ENCODE results near the gene STC2. TPM values are rescaled to one million over a fixed set of nuclear protein-coding genes. Genes with fewer than 3 reads are reported as not detected.
"Not testable (repeated sequence)": the region's sequence is repeated elsewhere in the genome, so short reads cannot be mapped to it uniquely, and the experiment has no call there.

The STC2 gene
- total and polyA plus RNA-seq, 2 experiments from 2014 or later: 26.6 to 27.8 TPM

DNA sequence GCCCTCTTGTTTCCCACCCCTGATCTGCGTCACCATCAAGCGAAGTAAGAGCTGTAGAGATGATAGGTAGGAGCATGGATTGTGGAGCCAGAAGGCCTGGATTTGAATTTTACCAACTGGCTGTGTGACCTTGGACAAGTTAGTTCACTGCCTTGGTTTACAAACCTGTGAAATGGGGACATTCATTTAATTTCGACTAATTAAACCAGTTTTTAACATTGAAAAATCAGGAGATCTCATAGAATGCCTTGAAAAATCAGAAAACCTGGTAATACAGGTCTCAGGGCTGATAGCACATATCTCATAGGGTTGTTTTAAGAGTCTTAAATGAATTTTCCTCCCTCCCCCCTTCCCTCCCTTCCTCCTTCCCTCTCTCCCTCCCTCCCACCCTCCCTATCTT, 38.8 kb downstream of the STC2 start:
- Histone ChIP-seq H3K4me3 (no peak overlapping the region), H2AFZ (no peak overlapping the region), H3K9me2 (replicated peaks; ENCODE audit: insufficient read depth) (no peaks in the 10 kb centered on the region), H3K4me2 (no peak overlapping the region), H3K79me2 (no peaks in the 10 kb centered on the region), H3K9me3 (ENCODE audit: low read depth) (no peaks in the 10 kb centered on the region), H3K36me3 (replicated peaks; ENCODE audit: insufficient read depth, low read depth) (no peaks in the 10 kb centered on the region), H3K4me1 (ENCODE audit: insufficient read depth) (peaks cover 9% of the 10 kb centered on the region), H3K27ac (no peak overlapping the region), H4K20me1 (ENCODE audit: insufficient read depth, poor library complexity, severe bottlenecking) (no peaks in the 10 kb centered on the region), H3K27me3 (peaks cover 18% of the 10 kb centered on the region)
- 67% methylated on average over 3 of the region's 3 CpGs for WGBS (ENCODE audit: low lambda C conversion rate, missing lambda C conversion rate)
- TF ChIP-seq, protein P1, sequence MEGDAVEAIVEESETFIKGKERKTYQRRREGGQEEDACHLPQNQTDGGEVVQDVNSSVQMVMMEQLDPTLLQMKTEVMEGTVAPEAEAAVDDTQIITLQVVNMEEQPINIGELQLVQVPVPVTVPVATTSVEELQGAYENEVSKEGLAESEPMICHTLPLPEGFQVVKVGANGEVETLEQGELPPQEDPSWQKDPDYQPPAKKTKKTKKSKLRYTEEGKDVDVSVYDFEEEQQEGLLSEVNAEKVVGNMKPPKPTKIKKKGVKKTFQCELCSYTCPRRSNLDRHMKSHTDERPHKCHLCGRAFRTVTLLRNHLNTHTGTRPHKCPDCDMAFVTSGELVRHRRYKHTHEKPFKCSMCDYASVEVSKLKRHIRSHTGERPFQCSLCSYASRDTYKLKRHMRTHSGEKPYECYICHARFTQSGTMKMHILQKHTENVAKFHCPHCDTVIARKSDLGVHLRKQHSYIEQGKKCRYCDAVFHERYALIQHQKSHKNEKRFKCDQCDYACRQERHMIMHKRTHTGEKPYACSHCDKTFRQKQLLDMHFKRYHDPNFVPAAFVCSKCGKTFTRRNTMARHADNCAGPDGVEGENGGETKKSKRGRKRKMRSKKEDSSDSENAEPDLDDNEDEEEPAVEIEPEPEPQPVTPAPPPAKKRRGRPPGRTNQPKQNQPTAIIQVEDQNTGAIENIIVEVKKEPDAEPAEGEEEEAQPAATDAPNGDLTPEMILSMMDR (IDR thresholded peaks at IDR 0.05; ENCODE audit: poor library complexity): no peak
- TF ChIP-seq EZH2 (IDR thresholded peaks at IDR 0.05; ENCODE audit: borderline replicate concordance) (no peak), EZH2phosphoT487 (IDR thresholded peaks at IDR 0.05; ENCODE audit: low read depth, severe bottlenecking, unreplicated experiment) (no peak)
- no peak for DNase-seq (ENCODE audit: low spot score)

DNA sequence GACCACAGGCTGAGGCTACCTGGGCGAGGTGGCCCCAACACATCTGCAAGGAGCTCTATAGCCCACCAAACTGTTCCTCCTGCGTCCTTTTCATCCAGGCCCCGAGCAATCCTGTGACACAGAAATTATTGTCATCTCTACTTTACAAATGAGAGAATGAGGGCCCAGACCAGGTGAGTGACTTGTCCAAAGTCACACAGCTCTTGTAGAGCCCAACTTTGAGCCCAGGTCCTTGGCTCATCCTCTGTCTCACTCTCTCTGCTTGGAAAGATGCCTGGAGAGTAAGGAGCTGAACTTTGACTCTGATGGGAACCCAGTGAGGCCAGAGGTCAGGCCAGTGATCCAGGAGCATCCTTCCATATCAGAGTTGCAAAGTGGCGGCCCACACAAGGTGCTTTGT, 39.6 kb downstream of the STC2 start:
- Histone ChIP-seq H3K36me3 (replicated peaks; ENCODE audit: insufficient read depth, low read depth) (no peaks in the 10 kb centered on the region), H3K4me2 (no peak overlapping the region), H3K4me3 (no peak overlapping the region), H3K27ac (no peak overlapping the region), H3K4me1 (ENCODE audit: insufficient read depth) (peaks cover 9% of the 10 kb centered on the region), H3K9me2 (replicated peaks; ENCODE audit: insufficient read depth) (no peaks in the 10 kb centered on the region), H4K20me1 (ENCODE audit: insufficient read depth, poor library complexity, severe bottlenecking) (no peaks in the 10 kb centered on the region), H2AFZ (no peak overlapping the region), H3K27me3 (peaks cover 18% of the 10 kb centered on the region), H3K9me3 (ENCODE audit: low read depth) (no peaks in the 10 kb centered on the region), H3K79me2 (no peaks in the 10 kb centered on the region)
- no peak for DNase-seq (ENCODE audit: low spot score)
- TF ChIP-seq EZH2phosphoT487 (IDR thresholded peaks at IDR 0.05; ENCODE audit: low read depth, severe bottlenecking, unreplicated experiment) (no peak), EZH2 (IDR thresholded peaks at IDR 0.05; ENCODE audit: borderline replicate concordance) (no peak)
- TF ChIP-seq, protein P1 (IDR thresholded peaks at IDR 0.05; ENCODE audit: poor library complexity): no peak
- WGBS (ENCODE audit: low lambda C conversion rate, missing lambda C conversion rate): 88% methylated on average over 4 of the region's 4 CpGs

DNA sequence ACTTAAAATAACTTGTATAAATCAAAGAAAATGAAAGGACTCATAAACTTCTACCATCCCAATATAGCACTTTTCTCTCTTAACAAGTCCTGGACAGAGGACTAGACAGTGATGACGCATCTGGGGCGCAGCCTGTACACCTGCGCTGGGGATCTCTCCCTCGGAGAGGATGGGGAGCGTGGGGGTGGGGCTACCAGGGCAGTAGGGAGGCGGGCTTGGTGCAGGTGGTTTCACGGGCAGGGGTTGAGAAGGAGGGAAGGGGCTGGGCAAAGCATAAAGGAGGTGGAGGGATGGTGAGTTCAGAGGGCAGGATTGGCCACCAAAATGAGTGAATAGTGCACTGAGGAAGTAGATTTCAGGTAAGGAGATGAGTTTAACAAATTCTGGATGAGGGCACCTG, 41.1 kb downstream of the STC2 start:
- Histone ChIP-seq H3K4me2 (no peak overlapping the region), H3K4me1 (ENCODE audit: insufficient read depth) (peaks cover 11% of the 10 kb centered on the region), H4K20me1 (ENCODE audit: insufficient read depth, poor library complexity, severe bottlenecking) (no peaks in the 10 kb centered on the region), H3K27ac (no peak overlapping the region), H3K79me2 (no peaks in the 10 kb centered on the region), H2AFZ (no peak overlapping the region), H3K27me3 (peaks cover 32% of the 10 kb centered on the region), H3K9me2 (replicated peaks; ENCODE audit: insufficient read depth) (no peaks in the 10 kb centered on the region), H3K9me3 (ENCODE audit: low read depth) (no peaks in the 10 kb centered on the region), H3K4me3 (no peak overlapping the region), H3K36me3 (replicated peaks; ENCODE audit: insufficient read depth, low read depth) (no peaks in the 10 kb centered on the region)
- no peak for DNase-seq (ENCODE audit: low spot score)
- WGBS (ENCODE audit: low lambda C conversion rate, missing lambda C conversion rate): 74% methylated on average over 5 of the region's 7 CpGs
- TF ChIP-seq, protein P1 (IDR thresholded peaks at IDR 0.05; ENCODE audit: poor library complexity): no peak
- no peak for TF ChIP-seq EZH2 (IDR thresholded peaks at IDR 0.05; ENCODE audit: borderline replicate concordance)
- no peak for TF ChIP-seq EZH2phosphoT487 (IDR thresholded peaks at IDR 0.05; ENCODE audit: low read depth, severe bottlenecking, unreplicated experiment)

DNA sequence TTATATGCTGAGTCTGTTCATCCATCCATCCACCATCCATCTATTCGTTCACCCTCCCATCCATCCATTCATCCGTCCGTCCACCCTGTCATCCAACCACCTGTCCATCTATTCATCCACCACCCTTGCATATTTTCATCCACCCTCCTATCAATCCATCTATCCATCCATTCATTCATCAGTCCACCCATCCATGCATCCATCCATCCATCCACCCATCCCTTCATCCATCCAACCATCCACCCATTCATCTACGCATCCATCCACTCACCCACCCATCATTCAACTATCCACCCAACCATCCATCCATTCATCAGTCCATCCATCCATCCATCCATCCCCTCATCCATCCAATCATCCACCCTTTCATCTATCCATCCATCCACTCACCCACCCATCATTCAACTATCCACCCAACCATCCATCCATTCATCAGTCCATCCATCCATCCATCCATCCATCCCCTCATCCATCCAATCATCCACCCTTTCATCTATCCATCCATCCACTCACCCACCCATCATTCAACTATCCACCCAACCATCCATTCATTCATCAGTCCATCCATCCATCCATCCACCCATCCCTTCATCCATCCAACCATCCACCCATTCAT, 43.8 kb downstream of the STC2 start:
- not testable (repeated sequence) for H3K4me1 ChIP-seq (ENCODE audit: insufficient read depth); H4K20me1 ChIP-seq (ENCODE audit: insufficient read depth, poor library complexity, severe bottlenecking); DNase-seq (ENCODE audit: low spot score); H3K79me2 ChIP-seq; H3K27ac ChIP-seq; H3K9me2 ChIP-seq (replicated peaks; ENCODE audit: insufficient read depth); H3K36me3 ChIP-seq (replicated peaks; ENCODE audit: insufficient read depth, low read depth); H2AFZ ChIP-seq; H3K9me3 ChIP-seq (ENCODE audit: low read depth); H3K4me3 ChIP-seq
- H3K27me3 ChIP-seq: peaks cover 33% of the 10 kb centered on the region
- peak overlapping the region; percentile 83 for H3K4me2 ChIP-seq
- WGBS (ENCODE audit: low lambda C conversion rate, missing lambda C conversion rate): 100% methylated on average over 4 of the region's 4 CpGs

Data from hepatocyte (in vitro differentiated cells).